ENCODE data around the gene DACT1.

DACT1 gene

DNA sequence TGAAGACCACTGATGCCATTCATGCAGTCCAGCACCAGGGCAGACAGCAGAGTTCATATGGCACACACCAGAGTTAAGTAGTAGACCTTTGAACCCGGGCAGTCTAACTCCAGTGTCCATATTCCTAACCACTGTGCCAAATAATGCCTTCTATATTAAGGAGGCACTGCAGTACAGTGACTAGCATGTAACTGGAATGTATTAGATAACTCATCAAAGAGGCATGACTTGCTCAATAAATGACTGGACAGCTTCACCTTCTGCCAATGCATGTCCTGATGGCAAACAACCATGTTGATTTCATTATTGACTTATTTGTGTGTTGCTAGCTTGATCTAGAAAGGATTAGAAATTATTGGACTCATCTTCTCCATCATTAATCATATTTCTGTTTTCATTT lies 40.2 kb downstream of the DACT1 start:
- no peaks in the 10 kb centered on the region for H3K27me3 ChIP-seq (replicated peaks)
- DNase-seq = no peak
- no peak overlapping the region for H3K27ac ChIP-seq
- H3K36me3 ChIP-seq (replicated peaks) = no peaks in the 10 kb centered on the region
- in situ Hi-C loops (cut with HindIII; ENCODE audit: low pct_ligation_motif_present, low sequenced_read_pairs) = no loop called here
- TF ChIP-seq CTCF (IDR thresholded peaks at IDR 0.05; ENCODE audit: low read depth, low read length, missing control alignments) = no peak
- no peak overlapping the region for H3K4me3 ChIP-seq (ENCODE audit: low read depth, low read length)

DNA sequence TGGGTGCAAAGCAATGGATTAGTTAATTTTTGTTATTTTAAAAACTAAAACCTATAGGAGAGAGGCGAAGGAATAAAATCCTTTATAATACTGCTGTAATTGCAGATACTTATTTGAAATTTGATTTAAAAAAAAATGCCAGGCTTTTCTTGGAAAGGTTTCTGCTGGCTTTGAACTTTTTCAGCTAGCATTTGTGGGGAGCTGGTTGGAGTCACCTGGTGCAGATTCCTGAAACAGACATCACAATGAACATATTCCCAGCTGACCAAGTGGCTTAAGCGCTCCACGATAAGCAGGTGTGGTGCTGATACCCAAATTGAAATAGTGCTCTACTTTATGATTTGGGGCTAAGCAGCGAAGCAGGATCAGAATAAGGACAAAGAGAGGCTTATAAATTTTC lies 42.9 kb downstream of the DACT1 start:
- no peaks in the 10 kb centered on the region for H3K36me3 ChIP-seq (replicated peaks)
- DNase-seq = no peak
- no peak overlapping the region for H3K4me3 ChIP-seq (ENCODE audit: low read depth, low read length)
- H3K27me3 ChIP-seq (replicated peaks) = no peaks in the 10 kb centered on the region
- no peak for TF ChIP-seq CTCF (IDR thresholded peaks at IDR 0.05; ENCODE audit: low read depth, low read length, missing control alignments)
- H3K27ac ChIP-seq = no peak overlapping the region
- in situ Hi-C loops (cut with HindIII; ENCODE audit: low pct_ligation_motif_present, low sequenced_read_pairs) = no loop called here

GRCh38 chr14:58687232-58687795 lies 49.6 kb downstream of the DACT1 start:
- Histone ChIP-seq H3K27ac (no peak overlapping the region), H3K27me3 (replicated peaks) (no peaks in the 10 kb centered on the region), H3K4me3 (ENCODE audit: low read depth, low read length) (no peak overlapping the region), H3K36me3 (replicated peaks) (no peaks in the 10 kb centered on the region)
- no peak for DNase-seq
- in situ Hi-C loops (cut with HindIII; ENCODE audit: low pct_ligation_motif_present, low sequenced_read_pairs) = no loop called here
- no peak for TF ChIP-seq CTCF (IDR thresholded peaks at IDR 0.05; ENCODE audit: low read depth, low read length, missing control alignments)

- H3K27ac ChIP-seq = no peak overlapping the region
- no peak overlapping the region for H3K4me3 ChIP-seq (ENCODE audit: low read depth, low read length)
- TF ChIP-seq CTCF (IDR thresholded peaks at IDR 0.05; ENCODE audit: low read depth, low read length, missing control alignments) = no peak
- H3K36me3 ChIP-seq (replicated peaks) = no peaks in the 10 kb centered on the region
- DNase-seq = no peak
- H3K27me3 ChIP-seq (replicated peaks) = no peaks in the 10 kb centered on the region
- in situ Hi-C loops (cut with HindIII; ENCODE audit: low pct_ligation_motif_present, low sequenced_read_pairs) = no loop called here
Observed at GRCh38 chr14:58690801-58691516, 53.2 kb downstream of the DACT1 start.

- no peak for DNase-seq
- Histone ChIP-seq H3K4me3 (ENCODE audit: low read depth, low read length) (no peak overlapping the region), H3K36me3 (replicated peaks) (no peaks in the 10 kb centered on the region), H3K27me3 (replicated peaks) (no peaks in the 10 kb centered on the region), H3K27ac (no peak overlapping the region)
- in situ Hi-C loops (cut with HindIII; ENCODE audit: low pct_ligation_motif_present, low sequenced_read_pairs) = no loop called here
- TF ChIP-seq CTCF (IDR thresholded peaks at IDR 0.05; ENCODE audit: low read depth, low read length, missing control alignments) = no peak
Observed at GRCh38 chr14:58693048-58693447, 55.3 kb downstream of the DACT1 start.

GRCh38 chr14:58695514-58695913 lies 57.8 kb downstream of the DACT1 start:
- Histone ChIP-seq H3K36me3 (replicated peaks) (no peaks in the 10 kb centered on the region), H3K4me3 (ENCODE audit: low read depth, low read length) (no peak overlapping the region), H3K27ac (no peak overlapping the region), H3K27me3 (replicated peaks) (no peaks in the 10 kb centered on the region)
- TF ChIP-seq CTCF (IDR thresholded peaks at IDR 0.05; ENCODE audit: low read depth, low read length, missing control alignments) = no peak
- DNase-seq = no peak
- in situ Hi-C loops (cut with HindIII; ENCODE audit: low pct_ligation_motif_present, low sequenced_read_pairs) = no loop called here
